T-helper 9 cell (primary cell): ENCODE data around the gene CAMK2D.

Source experiments
- DNase-seq: peaks from one replicate; pipeline ENCODE4 v3.0.0-alpha.2; 2020

Gene CAMK2D

DNA sequence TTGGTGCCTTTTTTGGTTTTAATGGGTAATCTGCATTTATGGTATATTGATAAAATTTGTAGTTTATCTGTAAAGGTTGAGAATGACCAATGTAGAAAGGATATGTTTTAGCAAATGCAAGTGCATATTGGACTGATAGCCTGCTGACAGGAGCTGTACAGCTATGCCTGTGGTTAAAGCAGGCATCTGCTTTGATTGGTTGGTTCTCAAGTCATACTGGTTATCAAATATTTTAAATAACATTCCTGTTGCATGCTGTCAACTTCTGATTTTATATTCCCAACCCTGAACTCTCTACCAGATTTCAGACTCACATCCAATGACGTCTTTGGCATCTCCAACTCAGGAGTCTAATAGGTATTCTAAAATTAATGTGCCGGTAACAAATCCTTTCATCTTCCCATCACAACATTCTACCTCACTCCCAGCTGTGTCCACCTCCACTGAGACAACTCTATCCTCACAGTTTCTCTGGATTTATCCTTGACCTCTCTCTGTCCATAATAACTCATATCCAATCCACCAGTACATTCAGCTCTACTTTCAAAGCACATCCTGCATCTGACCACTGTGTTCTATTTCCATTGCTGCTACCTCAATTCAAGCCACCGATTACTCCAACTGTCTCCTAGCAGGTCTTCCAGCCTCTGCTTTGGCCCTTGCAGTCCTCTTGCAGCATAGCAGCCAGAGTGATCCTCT is 125.7 kb downstream of the CAMK2D start:
- no peak for DNase-seq

DNA sequence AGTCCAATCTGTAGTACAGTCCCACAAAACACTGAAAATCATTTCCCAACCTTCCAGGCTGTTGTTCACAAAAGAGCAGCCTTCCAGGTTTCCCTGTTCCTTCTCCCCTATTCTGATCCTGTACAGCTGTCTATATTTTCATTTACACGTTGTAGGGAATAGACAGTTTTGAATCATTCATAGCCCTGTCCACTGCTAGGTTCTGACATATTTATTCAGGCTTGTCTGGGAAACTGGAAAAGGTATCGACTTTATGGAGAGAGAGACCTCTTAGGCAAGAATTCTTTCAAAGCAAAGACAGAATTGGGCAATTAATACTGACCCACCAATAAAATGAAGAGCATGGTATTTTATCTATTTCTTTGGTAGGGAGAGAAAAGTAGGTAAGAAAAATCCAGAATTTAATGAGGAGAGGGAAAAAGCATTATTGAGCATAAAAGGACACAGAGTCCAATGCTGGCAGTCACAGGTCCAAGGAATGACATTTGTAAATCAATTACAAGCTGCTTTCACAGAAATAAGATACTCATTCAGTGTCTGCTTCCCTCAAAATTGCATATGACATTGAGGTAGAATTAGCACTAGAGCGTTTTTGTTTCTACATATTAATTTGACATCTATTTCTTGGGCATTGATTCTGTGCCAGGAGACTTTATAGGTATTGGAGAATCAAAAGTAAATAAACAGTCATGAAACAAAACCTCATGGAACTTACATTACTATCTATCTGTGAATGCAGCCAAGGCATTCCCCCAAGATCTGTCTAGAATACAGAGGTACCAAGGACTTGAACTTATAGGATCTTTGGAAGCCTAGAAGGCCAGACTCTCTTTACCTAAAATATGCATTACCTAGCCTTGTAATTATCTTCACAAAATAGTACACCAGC is 127.2 kb downstream of the CAMK2D start:
- no peak for DNase-seq

DNA sequence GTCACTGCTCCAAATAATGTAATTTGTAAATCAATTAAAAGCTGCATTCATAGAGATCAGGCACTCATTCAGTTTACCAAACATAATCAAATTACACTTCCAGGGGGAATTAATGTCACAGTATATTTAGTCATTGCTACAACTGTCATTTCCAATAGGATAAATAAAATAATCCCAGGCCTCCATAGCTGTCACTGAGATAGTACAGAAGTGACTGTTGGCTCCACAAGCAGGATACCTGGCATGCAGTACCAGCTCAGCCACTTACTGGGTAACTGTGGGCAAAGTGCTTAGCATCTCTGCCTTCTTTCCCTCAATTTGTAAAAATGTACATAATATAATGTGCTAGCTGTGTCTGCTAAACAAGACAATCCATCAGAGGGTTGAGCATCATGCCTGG is 128.1 kb downstream of the CAMK2D start:
- DNase-seq, result no peak

- DNase-seq, result no peak
Observed at GRCh38 chr4:113628711-113629110, 132.8 kb downstream of the CAMK2D start.

DNA sequence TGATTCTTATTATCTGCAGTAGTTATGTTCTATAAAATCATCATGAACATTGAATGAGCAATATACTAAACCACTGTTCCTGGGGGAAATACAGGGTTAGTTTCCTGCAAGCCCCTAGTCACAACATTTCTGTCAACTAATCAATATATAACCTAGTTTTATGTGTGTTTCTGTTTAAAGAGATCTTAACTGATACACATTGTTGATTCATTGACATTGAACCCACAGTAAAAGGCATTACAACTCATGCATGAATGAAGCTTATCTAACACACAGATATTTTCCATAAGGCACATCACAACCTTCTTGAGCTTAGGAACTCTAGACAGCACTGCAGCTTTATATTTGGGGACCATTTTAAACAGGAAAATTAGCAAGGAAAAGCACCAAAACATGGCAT is 134.2 kb downstream of the CAMK2D start:
- no peak for DNase-seq

DNA sequence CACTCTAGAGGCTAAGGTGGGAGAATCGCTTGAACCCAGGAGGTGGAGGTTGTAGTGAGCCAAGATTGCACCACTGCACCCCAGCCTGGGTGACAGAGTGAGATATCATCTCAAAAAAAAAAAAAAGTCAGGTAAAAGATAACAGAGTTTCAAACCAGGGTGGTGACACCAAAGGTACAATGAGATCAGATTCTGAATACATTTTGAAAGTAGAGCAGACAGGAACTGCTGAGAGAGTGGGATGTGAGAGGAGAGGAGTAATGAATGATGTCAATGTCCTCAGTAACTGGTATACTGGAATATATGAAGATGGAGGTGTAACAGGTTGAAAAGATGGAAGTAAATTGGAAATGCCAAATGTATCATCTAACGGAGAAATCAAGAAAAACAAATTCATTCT is 135.6 kb downstream of the CAMK2D start:
- DNase-seq, result no peak

- no peak for DNase-seq
Observed at GRCh38 chr4:113623274-113623894, 138.2 kb downstream of the CAMK2D start.

GRCh38 chr4:113621633-113622032 is 139.9 kb downstream of the CAMK2D start:
- DNase-seq, result no peak

GRCh38 chr4:113620032-113620431 is 141.5 kb downstream of the CAMK2D start:
- DNase-seq, result no peak

DNA sequence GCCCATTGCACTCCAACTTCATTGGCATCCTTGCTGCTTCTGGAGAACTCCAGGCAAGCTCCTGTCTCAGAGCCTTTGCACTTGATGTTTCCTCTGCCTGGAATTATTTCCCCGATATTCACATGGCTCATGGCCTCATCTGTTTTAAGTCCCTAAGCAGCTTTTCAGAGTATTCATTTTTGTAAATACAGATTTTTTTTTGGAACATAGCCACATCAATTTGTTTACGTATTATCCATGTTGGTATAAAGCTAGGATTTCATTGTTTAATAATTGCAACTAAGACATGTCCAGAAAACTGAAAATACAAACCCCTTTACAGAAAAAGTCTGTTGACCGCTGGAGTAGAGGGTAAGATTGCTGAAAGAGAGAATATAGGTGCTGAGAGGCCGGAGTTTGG is 142.0 kb downstream of the CAMK2D start:
- DNase-seq, result no peak

GRCh38 chr4:113618205-113618604 is 143.3 kb downstream of the CAMK2D start:
- DNase-seq, result no peak

DNA sequence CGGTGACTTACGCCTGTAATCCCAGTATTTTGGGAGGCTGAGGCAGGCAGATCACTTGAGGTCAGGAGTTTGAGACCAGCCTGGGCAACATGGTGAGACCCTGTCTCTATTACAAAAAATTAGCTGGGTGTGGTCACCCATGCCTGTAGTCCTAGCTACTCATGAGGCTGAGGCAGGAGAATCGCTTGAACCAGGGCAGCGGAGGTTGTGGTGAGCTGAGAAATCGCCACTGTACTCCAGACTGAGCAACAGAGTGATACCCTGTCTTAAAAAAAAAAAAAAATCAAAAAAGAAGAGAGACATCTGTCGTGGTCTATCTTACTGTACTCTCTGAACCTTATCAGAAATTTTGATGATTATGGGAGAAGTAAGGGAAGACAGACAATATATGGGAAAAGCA is 144.3 kb downstream of the CAMK2D start:
- no peak for DNase-seq

- no peak for DNase-seq
Observed at GRCh38 chr4:113616443-113616842, 145.1 kb downstream of the CAMK2D start.

DNA sequence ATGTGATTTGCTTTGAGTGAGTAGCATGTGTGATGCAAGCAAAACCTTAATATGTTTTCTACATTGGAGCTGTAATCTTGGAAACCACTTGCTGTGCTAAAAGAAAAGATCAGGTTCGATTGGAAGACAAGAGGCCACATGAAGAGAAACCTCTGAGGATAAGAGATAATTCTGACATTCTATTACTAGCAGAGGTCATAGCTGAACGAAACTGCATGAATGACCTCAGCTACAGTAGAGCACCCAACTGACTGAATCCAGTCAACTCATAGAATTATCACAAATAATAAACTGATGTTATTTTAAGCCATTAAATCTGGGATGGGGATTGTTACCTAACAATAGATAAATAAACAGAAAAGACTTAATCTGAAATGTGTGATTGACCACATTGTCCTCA is 147.1 kb downstream of the CAMK2D start:
- no peak for DNase-seq

GRCh38 chr4:113613503-113613902 is 148.0 kb downstream of the CAMK2D start:
- DNase-seq, result no peak

DNA sequence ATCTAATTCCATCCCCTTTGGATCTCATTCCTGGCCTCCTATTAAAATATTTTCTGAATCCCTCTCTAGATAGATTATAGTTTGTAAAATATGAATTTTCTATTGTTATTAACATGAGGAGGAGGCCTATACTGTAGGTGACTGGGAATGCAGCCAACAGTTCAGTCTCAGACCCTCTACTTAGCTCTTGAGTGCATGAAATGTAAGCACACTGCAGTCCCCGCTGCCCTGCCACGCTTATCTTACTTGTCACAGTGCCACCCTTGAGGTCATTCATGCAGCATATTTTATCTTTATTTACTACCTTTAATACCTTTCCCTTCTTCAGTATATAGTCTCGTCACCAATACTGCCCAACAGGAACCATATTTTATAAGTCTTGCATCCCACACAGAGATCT is 151.0 kb downstream of the CAMK2D start:
- no peak for DNase-seq

- DNase-seq, result no peak
Observed at GRCh38 chr4:113607998-113608397, 153.5 kb downstream of the CAMK2D start.

DNA sequence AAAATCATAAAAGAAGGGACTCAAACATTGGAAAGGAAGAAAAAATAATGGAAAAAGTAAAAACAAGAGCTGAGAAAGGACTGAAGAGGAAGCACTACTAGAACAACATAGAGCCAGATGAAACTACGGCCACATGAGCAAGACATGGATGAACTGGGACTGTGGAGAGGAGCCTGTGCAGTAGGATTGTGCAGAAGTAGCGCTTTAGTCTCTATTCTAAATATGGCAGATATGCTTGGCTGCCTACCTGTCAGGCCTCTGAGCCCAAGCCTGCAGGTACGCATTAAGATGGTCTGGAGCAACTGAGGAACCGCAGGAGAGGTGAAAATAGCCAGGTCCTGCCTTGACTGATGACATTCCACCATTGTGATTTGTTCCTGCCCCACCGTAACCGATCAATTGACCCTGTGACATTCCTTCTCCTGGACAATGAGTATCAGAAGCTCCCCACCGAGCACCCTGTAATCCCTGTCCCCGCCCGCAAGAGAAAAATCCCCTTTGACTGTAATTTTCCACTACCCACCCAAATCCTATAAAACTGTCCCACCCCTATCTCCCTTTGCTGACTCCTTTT is 154.3 kb downstream of the CAMK2D start:
- no peak for DNase-seq

GRCh38 chr4:113604955-113605354 is 156.6 kb downstream of the CAMK2D start:
- DNase-seq, result no peak

DNA sequence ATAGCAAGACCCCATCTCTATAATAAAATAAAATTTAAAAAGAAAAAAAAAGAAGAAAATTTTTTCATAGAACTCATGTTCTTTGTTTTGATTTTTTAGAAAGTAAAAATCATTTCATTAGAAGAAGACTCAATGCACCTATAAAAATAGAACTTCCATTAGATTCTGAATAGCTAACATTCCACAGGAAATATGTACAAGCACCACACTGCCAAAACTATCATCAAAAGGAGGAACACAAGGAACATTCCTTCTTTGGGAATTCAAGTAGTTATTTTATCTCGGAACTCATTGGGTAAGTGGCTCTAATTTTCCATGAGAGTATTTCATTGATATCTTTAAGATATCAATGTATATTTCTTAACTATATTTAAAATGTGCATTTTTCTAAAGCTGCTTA is 157.6 kb downstream of the CAMK2D start:
- DNase-seq, result no peak

DNA sequence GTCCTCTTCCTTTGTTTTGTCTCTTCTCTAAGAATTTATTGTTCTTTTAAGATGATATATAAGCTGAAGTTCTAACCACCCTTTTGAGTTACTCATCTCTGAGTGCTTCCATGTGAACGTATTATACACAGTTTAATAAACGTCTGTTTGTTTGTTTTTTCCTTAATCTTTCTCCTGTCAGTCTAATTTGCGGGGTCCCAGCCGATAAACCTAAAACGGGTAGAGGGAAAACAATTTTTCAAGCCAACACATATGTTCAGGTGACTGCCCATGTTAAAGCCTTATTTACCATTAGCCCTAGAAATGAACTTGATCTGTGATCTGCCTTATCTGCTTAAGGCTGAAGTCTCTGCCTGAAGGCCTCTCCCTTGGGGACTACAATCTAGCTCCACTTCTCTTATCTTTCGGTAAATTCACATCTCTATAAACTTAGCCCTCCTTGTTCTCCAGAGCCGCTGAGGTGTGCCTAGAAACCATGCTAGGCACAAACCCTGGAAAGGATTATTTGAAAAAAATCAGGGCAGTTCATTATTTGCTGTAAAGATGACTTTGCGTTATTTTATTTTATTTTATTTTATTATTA is 158.8 kb downstream of the CAMK2D start:
- DNase-seq, result no peak

GRCh38 chr4:113601636-113602035 is 159.9 kb downstream of the CAMK2D start:
- no peak for DNase-seq

GRCh38 chr4:113596396-113596795 is 165.1 kb downstream of the CAMK2D start:
- DNase-seq, result no peak
